Measurements from ENCODE around the gene GDPD5.

DNA sequence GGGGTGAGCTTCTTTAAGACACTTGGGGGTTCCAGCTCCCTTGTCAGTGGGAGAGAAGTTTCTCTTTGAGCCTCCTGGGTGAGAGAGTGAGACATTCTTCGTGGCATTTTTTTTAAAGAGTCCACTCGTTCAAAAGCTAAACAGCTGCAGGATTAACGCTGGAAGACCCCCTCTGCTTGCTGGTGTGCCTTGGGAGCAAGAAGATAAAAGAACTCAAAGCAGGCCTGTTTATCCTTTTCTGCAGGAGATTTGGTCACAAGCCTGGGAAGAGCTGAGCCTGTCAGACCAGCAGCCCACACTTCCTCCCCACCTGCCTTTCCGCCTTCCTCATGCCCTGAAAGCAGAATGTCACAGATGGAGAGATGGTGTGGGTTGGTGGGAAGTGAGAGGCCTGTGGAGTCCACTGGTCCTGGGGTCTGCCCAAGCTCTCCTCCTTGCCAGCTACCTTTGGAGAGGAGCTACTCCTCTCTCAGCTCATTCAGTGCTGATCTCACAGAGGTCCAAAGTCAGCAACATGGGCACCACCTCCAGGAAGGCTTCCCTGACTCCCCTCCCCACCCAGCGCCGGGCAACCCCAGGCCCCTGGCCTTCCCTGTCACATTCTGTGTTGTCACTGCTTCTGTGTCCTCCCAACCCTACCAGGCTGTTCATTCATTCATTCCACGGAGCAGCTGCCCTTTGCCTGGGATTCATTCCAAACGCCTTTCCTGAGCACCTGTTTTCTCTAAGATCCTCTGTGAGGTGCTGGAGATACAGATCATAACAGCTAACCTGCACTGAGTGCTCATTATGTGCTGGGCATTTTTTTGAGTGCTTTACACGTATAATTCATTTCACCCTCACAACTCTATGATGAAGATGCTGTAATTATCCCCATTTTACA, 6.7 kb downstream of the GDPD5 start:
- TF ChIP-seq POLR2AphosphoS5 (IDR thresholded peaks at IDR 0.05) (no peak), EP300 (IDR thresholded peaks at IDR 0.05) (no peak)
- TF ChIP-seq, protein P1, sequence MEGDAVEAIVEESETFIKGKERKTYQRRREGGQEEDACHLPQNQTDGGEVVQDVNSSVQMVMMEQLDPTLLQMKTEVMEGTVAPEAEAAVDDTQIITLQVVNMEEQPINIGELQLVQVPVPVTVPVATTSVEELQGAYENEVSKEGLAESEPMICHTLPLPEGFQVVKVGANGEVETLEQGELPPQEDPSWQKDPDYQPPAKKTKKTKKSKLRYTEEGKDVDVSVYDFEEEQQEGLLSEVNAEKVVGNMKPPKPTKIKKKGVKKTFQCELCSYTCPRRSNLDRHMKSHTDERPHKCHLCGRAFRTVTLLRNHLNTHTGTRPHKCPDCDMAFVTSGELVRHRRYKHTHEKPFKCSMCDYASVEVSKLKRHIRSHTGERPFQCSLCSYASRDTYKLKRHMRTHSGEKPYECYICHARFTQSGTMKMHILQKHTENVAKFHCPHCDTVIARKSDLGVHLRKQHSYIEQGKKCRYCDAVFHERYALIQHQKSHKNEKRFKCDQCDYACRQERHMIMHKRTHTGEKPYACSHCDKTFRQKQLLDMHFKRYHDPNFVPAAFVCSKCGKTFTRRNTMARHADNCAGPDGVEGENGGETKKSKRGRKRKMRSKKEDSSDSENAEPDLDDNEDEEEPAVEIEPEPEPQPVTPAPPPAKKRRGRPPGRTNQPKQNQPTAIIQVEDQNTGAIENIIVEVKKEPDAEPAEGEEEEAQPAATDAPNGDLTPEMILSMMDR (IDR thresholded peaks at IDR 0.05): no peak

Measured in stomach (tissue), 4 donors.